ENCODE results near the gene BACH2. TPM values are rescaled to one million over a fixed set of nuclear protein-coding genes. Genes with fewer than 3 reads are reported as not detected.

BACH2 gene
- total and polyA plus RNA-seq, 4 donors = 11.0 to 16.7 (median 12.9) TPM

- 100% methylated on average over 2 of the region's 3 CpGs for WGBS (ENCODE audit: insufficient coverage)
- DNase-seq (ENCODE audit: low read depth in 4 of 6, low spot score in 6 of 6) = no peak
Observed at GRCh38 chr6:90093558-90094073, 203.0 kb downstream of the BACH2 start.

DNA sequence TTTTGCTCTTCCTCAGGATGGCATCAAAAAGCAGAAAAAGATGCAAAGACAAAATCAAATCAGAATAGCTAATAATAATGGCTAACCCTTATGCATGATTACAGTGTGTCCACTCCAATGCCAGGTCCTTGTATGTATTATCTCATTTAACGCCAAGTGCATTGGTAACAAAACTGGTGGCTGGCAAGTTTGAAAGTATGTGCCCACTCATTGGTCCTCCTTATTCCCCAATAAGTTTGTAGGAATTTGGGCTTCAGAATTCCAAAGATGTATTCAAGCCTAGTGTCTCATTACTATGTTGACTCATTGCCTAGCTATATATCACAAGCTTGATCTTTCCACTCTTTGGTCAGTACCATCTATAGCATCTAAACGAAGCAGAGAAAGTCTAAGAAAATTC is 205.8 kb downstream of the BACH2 start:
- no peak for DNase-seq (ENCODE audit: low read depth in 4 of 6, low spot score in 6 of 6)
- Histone ChIP-seq H3K4me3 (ENCODE audit: low read depth, low read length) (no peak overlapping the region), H3K36me3 (ENCODE audit: control insufficient read depth, insufficient read depth, low read length) (no peaks in the 10 kb centered on the region), H3K27ac (ENCODE audit: low read depth, low read length) (no peak overlapping the region), H3K9me3 (ENCODE audit: control insufficient read depth, insufficient read depth, low read length) (no peaks in the 10 kb centered on the region), H3K27me3 (ENCODE audit: control insufficient read depth, insufficient read depth, low read length) (no peaks in the 10 kb centered on the region), H3K4me1 (ENCODE audit: control insufficient read depth, insufficient read depth, low read length) (no peaks in the 10 kb centered on the region)
- WGBS (ENCODE audit: insufficient coverage) = no CpG with 5 or more reads among the region's 2 CpGs

More at GRCh38 chr6:90093558-90094073, 203.0 kb downstream of the BACH2 start:
- H3K9me3 ChIP-seq (ENCODE audit: control insufficient read depth, insufficient read depth, low read length) = no peaks in the 10 kb centered on the region
- H3K4me3 ChIP-seq (ENCODE audit: low read depth, low read length) = no peak overlapping the region
- H3K27ac ChIP-seq (ENCODE audit: low read depth, low read length) = no peak overlapping the region
- no peaks in the 10 kb centered on the region for H3K27me3 ChIP-seq (ENCODE audit: control insufficient read depth, insufficient read depth, low read length)
- peaks cover 1% of the 10 kb centered on the region for H3K4me1 ChIP-seq (ENCODE audit: control insufficient read depth, insufficient read depth, low read length)
- H3K36me3 ChIP-seq (ENCODE audit: control insufficient read depth, insufficient read depth, low read length) = no peaks in the 10 kb centered on the region

GRCh38 chr6:90088009-90088408 is 208.6 kb downstream of the BACH2 start:
- H3K36me3 ChIP-seq (ENCODE audit: control insufficient read depth, insufficient read depth, low read length) = no peaks in the 10 kb centered on the region
- no peaks in the 10 kb centered on the region for H3K9me3 ChIP-seq (ENCODE audit: control insufficient read depth, insufficient read depth, low read length)
- H3K4me3 ChIP-seq (ENCODE audit: low read depth, low read length) = no peak overlapping the region
- H3K27me3 ChIP-seq (ENCODE audit: control insufficient read depth, insufficient read depth, low read length) = no peaks in the 10 kb centered on the region
- no peak overlapping the region for H3K27ac ChIP-seq (ENCODE audit: low read depth, low read length)
- no peaks in the 10 kb centered on the region for H3K4me1 ChIP-seq (ENCODE audit: control insufficient read depth, insufficient read depth, low read length)
- no peak for DNase-seq (ENCODE audit: low read depth in 4 of 6, low spot score in 6 of 6)

GRCh38 chr6:90087106-90087833 is 209.4 kb downstream of the BACH2 start:
- no peaks in the 10 kb centered on the region for H3K9me3 ChIP-seq (ENCODE audit: control insufficient read depth, insufficient read depth, low read length)
- no peaks in the 10 kb centered on the region for H3K4me1 ChIP-seq (ENCODE audit: control insufficient read depth, insufficient read depth, low read length)
- H3K27me3 ChIP-seq (ENCODE audit: control insufficient read depth, insufficient read depth, low read length) = no peaks in the 10 kb centered on the region
- 93% methylated on average over 3 of the region's 5 CpGs for WGBS (ENCODE audit: insufficient coverage)
- DNase-seq (ENCODE audit: low read depth in 4 of 6, low spot score in 6 of 6) = no peak
- no peak overlapping the region for H3K4me3 ChIP-seq (ENCODE audit: low read depth, low read length)
- H3K36me3 ChIP-seq (ENCODE audit: control insufficient read depth, insufficient read depth, low read length) = no peaks in the 10 kb centered on the region
- H3K27ac ChIP-seq (ENCODE audit: low read depth, low read length) = no peak overlapping the region

DNA sequence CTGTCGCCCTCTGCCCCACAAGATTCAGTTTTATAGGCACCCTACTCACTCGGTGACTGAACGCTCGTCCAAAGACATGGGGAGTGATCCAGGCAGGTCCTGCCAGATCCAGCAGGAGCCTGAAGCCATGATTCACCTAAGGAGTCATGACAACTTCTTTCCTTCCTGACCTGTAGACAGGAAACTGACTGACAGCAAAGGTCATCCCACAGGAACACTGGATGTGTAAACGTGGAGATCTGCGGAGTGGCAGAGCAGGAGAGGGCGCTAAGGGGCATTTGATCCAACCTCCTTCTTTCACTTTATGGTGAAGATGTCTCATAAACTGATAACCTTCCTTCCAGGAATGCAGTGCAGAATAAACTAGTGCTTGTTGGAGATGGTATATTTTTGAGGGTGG is 210.1 kb downstream of the BACH2 start:
- H3K36me3 ChIP-seq (ENCODE audit: control insufficient read depth, insufficient read depth, low read length) = no peaks in the 10 kb centered on the region

GRCh38 chr6:90083891-90084290 is 212.8 kb downstream of the BACH2 start:
- no peak overlapping the region for H3K27ac ChIP-seq (ENCODE audit: low read depth, low read length)
- H3K4me3 ChIP-seq (ENCODE audit: low read depth, low read length) = no peak overlapping the region
- 93% methylated on average over 2 of the region's 4 CpGs for WGBS (ENCODE audit: insufficient coverage)
- no peaks in the 10 kb centered on the region for H3K4me1 ChIP-seq (ENCODE audit: control insufficient read depth, insufficient read depth, low read length)
- H3K27me3 ChIP-seq (ENCODE audit: control insufficient read depth, insufficient read depth, low read length) = no peaks in the 10 kb centered on the region
- H3K36me3 ChIP-seq (ENCODE audit: control insufficient read depth, insufficient read depth, low read length) = no peaks in the 10 kb centered on the region
- no peaks in the 10 kb centered on the region for H3K9me3 ChIP-seq (ENCODE audit: control insufficient read depth, insufficient read depth, low read length)
- DNase-seq (ENCODE audit: low read depth in 4 of 6, low spot score in 6 of 6) = no peak

More for the DNA sequence above, 210.1 kb downstream of the BACH2 start:
- 84% methylated on average over 5 of the region's 7 CpGs for WGBS (ENCODE audit: insufficient coverage)
- Histone ChIP-seq H3K9me3 (ENCODE audit: control insufficient read depth, insufficient read depth, low read length) (no peaks in the 10 kb centered on the region), H3K4me1 (ENCODE audit: control insufficient read depth, insufficient read depth, low read length) (no peaks in the 10 kb centered on the region), H3K4me3 (ENCODE audit: low read depth, low read length) (no peak overlapping the region), H3K27ac (ENCODE audit: low read depth, low read length) (no peak overlapping the region), H3K27me3 (ENCODE audit: control insufficient read depth, insufficient read depth, low read length) (no peaks in the 10 kb centered on the region)
- DNase-seq (ENCODE audit: low read depth in 4 of 6, low spot score in 6 of 6) = no peak

DNA sequence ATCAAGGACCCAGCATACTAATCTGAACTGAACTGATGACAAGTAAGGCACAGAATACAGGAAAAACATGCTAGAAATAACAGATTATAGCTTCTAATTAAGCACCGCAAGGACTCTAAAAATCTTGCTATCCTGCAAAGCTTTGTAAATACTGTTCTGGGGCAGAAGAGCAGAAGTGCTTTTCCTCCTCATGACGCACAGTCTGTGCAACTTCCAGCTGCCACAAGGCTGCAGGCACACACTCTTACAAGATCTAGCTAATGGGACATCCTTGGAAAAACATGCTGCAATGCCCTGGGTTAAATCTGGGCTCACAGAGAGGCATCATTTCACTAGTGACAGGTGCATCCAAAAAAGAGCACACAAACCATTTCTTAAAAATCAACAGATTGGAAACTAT is 213.8 kb downstream of the BACH2 start:
- H3K9me3 ChIP-seq (ENCODE audit: control insufficient read depth, insufficient read depth, low read length) = no peaks in the 10 kb centered on the region
- peak in 1 of 6 donors; percentile 57 for DNase-seq (ENCODE audit: low read depth in 4 of 6, low spot score in 6 of 6)
- no peaks in the 10 kb centered on the region for H3K36me3 ChIP-seq (ENCODE audit: control insufficient read depth, insufficient read depth, low read length)
- H3K4me1 ChIP-seq (ENCODE audit: control insufficient read depth, insufficient read depth, low read length) = no peaks in the 10 kb centered on the region
- H3K27me3 ChIP-seq (ENCODE audit: control insufficient read depth, insufficient read depth, low read length) = no peaks in the 10 kb centered on the region
- 86% methylated on average over 2 of the region's 2 CpGs for WGBS (ENCODE audit: insufficient coverage)
- H3K27ac ChIP-seq (ENCODE audit: low read depth, low read length) = no peak overlapping the region
- no peak overlapping the region for H3K4me3 ChIP-seq (ENCODE audit: low read depth, low read length)

DNA sequence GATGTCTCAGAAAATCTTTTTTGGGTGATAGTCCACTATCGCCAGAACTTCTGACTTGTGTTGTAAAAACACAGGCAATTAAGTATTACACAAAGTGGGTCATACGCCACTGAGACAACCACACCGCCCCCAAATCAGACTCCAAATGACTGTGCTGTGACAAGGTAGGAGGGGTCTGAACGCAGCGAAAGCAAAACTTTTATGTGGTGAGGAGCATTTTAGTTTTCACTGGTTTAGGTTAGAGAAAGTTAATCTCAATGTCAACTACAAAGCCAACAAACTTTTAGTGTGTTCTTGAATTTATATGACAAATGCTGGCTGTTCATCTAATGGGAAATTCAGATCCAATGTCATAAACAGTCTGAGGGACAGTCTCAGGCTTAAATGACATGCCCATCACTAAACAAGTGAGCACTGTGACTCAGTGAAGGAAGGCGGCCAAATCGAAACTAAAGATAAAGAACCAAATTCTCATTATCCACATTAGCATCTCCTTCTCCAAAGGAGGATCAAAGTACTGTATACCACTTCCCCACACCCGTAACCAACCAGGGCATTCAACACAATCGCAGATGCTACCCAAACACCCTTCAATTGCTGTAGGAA is 215.7 kb downstream of the BACH2 start:
- DNase-seq (ENCODE audit: low read depth in 4 of 6, low spot score in 6 of 6) = no peak
- Histone ChIP-seq H3K27me3 (ENCODE audit: control insufficient read depth, insufficient read depth, low read length) (no peaks in the 10 kb centered on the region), H3K9me3 (ENCODE audit: control insufficient read depth, insufficient read depth, low read length) (no peaks in the 10 kb centered on the region), H3K4me1 (ENCODE audit: control insufficient read depth, insufficient read depth, low read length) (peaks cover 3% of the 10 kb centered on the region), H3K4me3 (ENCODE audit: low read depth, low read length) (no peak overlapping the region), H3K36me3 (ENCODE audit: control insufficient read depth, insufficient read depth, low read length) (no peaks in the 10 kb centered on the region), H3K27ac (ENCODE audit: low read depth, low read length) (no peak overlapping the region)
- 61% methylated on average over 2 of the region's 9 CpGs for WGBS (ENCODE audit: insufficient coverage)

GRCh38 chr6:90079560-90080490 is 216.8 kb downstream of the BACH2 start:
- no CpG with 5 or more reads among the region's 11 CpGs for WGBS (ENCODE audit: insufficient coverage)
- DNase-seq (ENCODE audit: low read depth in 4 of 6, low spot score in 6 of 6) = no peak
- H3K27ac ChIP-seq (ENCODE audit: low read depth, low read length) = no peak overlapping the region

More at GRCh38 chr6:90079560-90080490, 216.8 kb downstream of the BACH2 start:
- Histone ChIP-seq H3K9me3 (ENCODE audit: control insufficient read depth, insufficient read depth, low read length) (no peaks in the 10 kb centered on the region), H3K4me1 (ENCODE audit: control insufficient read depth, insufficient read depth, low read length) (peaks cover 3% of the 10 kb centered on the region), H3K27me3 (ENCODE audit: control insufficient read depth, insufficient read depth, low read length) (no peaks in the 10 kb centered on the region), H3K36me3 (ENCODE audit: control insufficient read depth, insufficient read depth, low read length) (no peaks in the 10 kb centered on the region), H3K4me3 (ENCODE audit: low read depth, low read length) (no peak overlapping the region)

Measured in spinal cord (tissue), 10 donors.